Ammon's horn (tissue), 1 donor: Measurements from ENCODE around the gene PPP2R5C.

ENCODE experiments used
- DNase-seq: peaks from one replicate; pipeline ENCODE4 v3.0.0-alpha.2; 2016; ENCODE audit warnings: low spot score

PPP2R5C gene

GRCh38 chr14:101755591-101756324, 5.8 kb upstream of the PPP2R5C start:
- no peak for DNase-seq

- DNase-seq, result no peak
These were observed 4.3 kb upstream of the PPP2R5C start for GRCh38 chr14:101757064-101757838.

GRCh38 chr14:101757839-101758211, 3.7 kb upstream of the PPP2R5C start:
- no peak for DNase-seq

GRCh38 chr14:101758913-101759593, 2.5 kb upstream of the PPP2R5C start:
- DNase-seq, result no peak

- peak; percentile 99 for DNase-seq
These were observed 1.1 kb upstream of the PPP2R5C start for GRCh38 chr14:101760138-101761011.

GRCh38 chr14:101761881-101762529, 496 bp downstream of the PPP2R5C start:
- DNase-seq, result peak; percentile 40

GRCh38 chr14:101762530-101763101, 1.1 kb downstream of the PPP2R5C start:
- no peak for DNase-seq

- DNase-seq, result peak; percentile 3
These were observed 2.6 kb downstream of the PPP2R5C start for GRCh38 chr14:101763941-101764709.

GRCh38 chr14:101767618-101768362, 6.3 kb downstream of the PPP2R5C start:
- no peak for DNase-seq

GRCh38 chr14:101770183-101770582, 8.7 kb downstream of the PPP2R5C start:
- no peak for DNase-seq

GRCh38 chr14:101772770-101773169, 11.3 kb downstream of the PPP2R5C start:
- no peak for DNase-seq

- DNase-seq, result no peak
These were observed 11.9 kb downstream of the PPP2R5C start for GRCh38 chr14:101773378-101773777.

- peak; percentile 78 for DNase-seq
These were observed 12.7 kb downstream of the PPP2R5C start for GRCh38 chr14:101774006-101774795.

GRCh38 chr14:101774814-101775213, 13.3 kb downstream of the PPP2R5C start:
- DNase-seq, result no peak

GRCh38 chr14:101775826-101776225, 14.3 kb downstream of the PPP2R5C start:
- no peak for DNase-seq

GRCh38 chr14:101776344-101776743, 14.8 kb downstream of the PPP2R5C start:
- no peak for DNase-seq

- no peak for DNase-seq
These were observed 18.9 kb downstream of the PPP2R5C start for GRCh38 chr14:101780390-101780789.

GRCh38 chr14:101780887-101781239, 19.4 kb downstream of the PPP2R5C start:
- DNase-seq, result no peak
